ENCODE results near the gene OSBPL1A.

DNA sequence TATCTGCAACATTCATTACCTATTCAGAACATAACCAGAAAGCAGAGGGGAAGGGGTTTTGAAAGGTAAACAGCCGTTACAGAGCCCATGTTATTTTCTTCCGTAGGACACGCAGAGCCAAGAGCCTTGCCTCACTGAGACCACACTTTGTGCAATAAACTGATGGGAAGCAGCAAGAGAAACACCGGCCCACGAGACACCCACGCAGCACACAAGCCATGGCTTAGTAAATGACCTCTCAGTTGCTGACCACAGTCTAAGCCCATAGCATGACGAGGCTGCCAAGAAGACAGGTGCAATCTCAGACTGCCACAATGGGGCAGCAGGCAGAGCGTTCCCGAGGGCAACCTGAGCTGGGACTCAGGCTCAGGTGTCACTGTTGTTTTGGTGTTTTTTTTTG lies 199.2 kb downstream of the OSBPL1A start:
- TF ChIP-seq ZNF274 (IDR thresholded peaks at IDR 0.05; ENCODE audit: low read depth, low read length): no peak
- no peak for TF ChIP-seq YY1 (IDR thresholded peaks at IDR 0.05; ENCODE audit: insufficient read depth, insufficient read length)
- TF ChIP-seq SUZ12 (IDR thresholded peaks at IDR 0.05; ENCODE audit: extremely low read depth, insufficient read depth, insufficient read length): no peak
